HG02571 (cell line): ENCODE results near the gene ADAMTSL1.

Experiments used
- ATAC-seq: cut with Tn5 transposase; IDR thresholded peaks from one replicate; pipeline ENCODE4 v1.9.1; 2021; ENCODE audit warnings: mild to moderate bottlenecking, moderate library complexity; ENCODE audit not compliant: unreplicated experiment

Gene ADAMTSL1

GRCh38 chr9:18473652-18474279 is at the start of gene ADAMTSL1:
TSS of gene ADAMTSL1 (plus strand) at chr9:18474153. CDS start at chr9:18474233, 80 bp downstream.
- no peak for ATAC-seq

GRCh38 chr9:18427691-18428090 is 46.3 kb upstream of the ADAMTSL1 start:
- ATAC-seq, result no peak

- no peak for ATAC-seq
Measured at GRCh38 chr9:18428661-18429060, 45.3 kb upstream of the ADAMTSL1 start.

GRCh38 chr9:18429070-18429469 is 44.9 kb upstream of the ADAMTSL1 start:
- ATAC-seq, result no peak

GRCh38 chr9:18433620-18434019 is 40.3 kb upstream of the ADAMTSL1 start:
- no peak for ATAC-seq

GRCh38 chr9:18437315-18438201 is 36.4 kb upstream of the ADAMTSL1 start:
- no peak for ATAC-seq

- ATAC-seq, result no peak
Measured at GRCh38 chr9:18438300-18438925, 35.5 kb upstream of the ADAMTSL1 start.

- ATAC-seq, result no peak
Measured at GRCh38 chr9:18438951-18439350, 35.0 kb upstream of the ADAMTSL1 start.

GRCh38 chr9:18441261-18441660 is 32.7 kb upstream of the ADAMTSL1 start:
- no peak for ATAC-seq

- peak; percentile 91 for ATAC-seq
Measured at GRCh38 chr9:18442629-18443491, 31.1 kb upstream of the ADAMTSL1 start.

- ATAC-seq, result no peak
Measured at GRCh38 chr9:18447131-18447530, 26.8 kb upstream of the ADAMTSL1 start.

- no peak for ATAC-seq
Measured at GRCh38 chr9:18447541-18447940, 26.4 kb upstream of the ADAMTSL1 start.

- ATAC-seq, result no peak
Measured at GRCh38 chr9:18448101-18448500, 25.9 kb upstream of the ADAMTSL1 start.

- no peak for ATAC-seq
Measured at GRCh38 chr9:18451406-18451805, 22.5 kb upstream of the ADAMTSL1 start.

GRCh38 chr9:18452276-18452675 is 21.7 kb upstream of the ADAMTSL1 start:
- no peak for ATAC-seq

- no peak for ATAC-seq
Measured at GRCh38 chr9:18456624-18457237, 17.2 kb upstream of the ADAMTSL1 start.

GRCh38 chr9:18457510-18457909 is 16.4 kb upstream of the ADAMTSL1 start:
- no peak for ATAC-seq

- ATAC-seq, result no peak
Measured at GRCh38 chr9:18459962-18460584, 13.9 kb upstream of the ADAMTSL1 start.

- ATAC-seq, result no peak
Measured at GRCh38 chr9:18461496-18461895, 12.5 kb upstream of the ADAMTSL1 start.

- no peak for ATAC-seq
Measured at GRCh38 chr9:18463991-18464390, 10.0 kb upstream of the ADAMTSL1 start.
